Esophagus squamous epithelium (tissue), 5 donors: Measurements from ENCODE around the gene NIN. TPM values are rescaled to one million over a fixed set of nuclear protein-coding genes. Genes with fewer than 3 reads are reported as not detected.

ENCODE experiments used
- DNase-seq: peaks from one replicate; lab custom pipeline; 2025; lab: John Stamatoyannopoulos, UW
- H3K27ac ChIP-seq, 4 donors: fragments of 200-600 bp; sonication (generic); one replicate each; pipeline ENCODE4 v1.5.1; 2016 to 2019; ENCODE audit warnings: mild to moderate bottlenecking in 1 of 4
- H3K27me3 ChIP-seq, 4 donors: fragments of 200-600 bp; sonication (generic); 1 replicate in 3 of 4; 2 replicates in 1 of 4; pipeline versions ENCODE4 v1.5.1 to v1.6.0; 2017 to 2021; ENCODE audit warnings: antibody characterized with exemption in 1 of 4
- H3K36me3 ChIP-seq, 3 donors: fragments of 200-600 bp; sonication (generic); one replicate each; pipeline ENCODE4 v1.5.1; 2016 to 2019
- H3K4me1 ChIP-seq, 3 donors: fragments of 200-600 bp; sonication (generic); one replicate each; pipeline ENCODE4 v1.5.1; 2017 to 2019
- H3K4me3 ChIP-seq, 4 donors: fragments of 200-600 bp; sonication (generic); 1 replicate in 3 of 4; 2 replicates in 1 of 4; pipeline ENCODE4 v1.5.1; 2016 to 2019; ENCODE audit warnings: mild to moderate bottlenecking in 2 of 4, moderate library complexity in 1 of 4
- H3K9me3 ChIP-seq, 3 donors: fragments of 200-600 bp; sonication (generic); one replicate each; pipeline ENCODE4 v1.5.1; 2016 to 2019
- CTCF ChIP-seq, 6 experiments: fragments of 450-650 bp in 4 of 6; fragments of 200-600 bp in 2 of 6; sonication (generic) in 2 of 6; IDR thresholded peaks; one replicate each; pipeline ENCODE4 v1.5.1; 2016 to 2019; ENCODE audit warnings: antibody characterized with exemption in 6 of 6, mild to moderate bottlenecking in 4 of 6, moderate library complexity in 4 of 6
- POLR2A ChIP-seq, 4 donors: fragments of 450-650 bp; IDR thresholded peaks; one replicate each; pipeline ENCODE4 v1.6.1; 2017; ENCODE audit warnings: antibody characterized with exemption in 4 of 4, mild to moderate bottlenecking in 4 of 4, moderate library complexity in 3 of 4
- WGBS, 2 donors: methylation state at CpG; one replicate each; pipeline ENCODE4 v1.1.5; 2018; 5-methylcytosine and 5-hydroxymethylcytosine counted together
- intact Hi-C: fragments of 100-400 bp; cut with DNase I; formaldehyde crosslinking; loops from one replicate; pipeline ENCODE4 v1.15.0; 2022
- total RNA-seq, 4 donors: library from RNA; depleted of rRNA; stranded (reverse); fragments of >200 nt; gene quantifications; one replicate each; pipeline ENCODE4 v1.1.0, GENCODE V29; 2016
- donor health status: DM: yes; HTN: yes; CAD: no.

NIN gene
- total RNA-seq, 4 donors from 2014 or later = 12.2 to 36.8 (median 24.5) TPM

- intact Hi-C loops = no loop called here
- no peak for TF ChIP-seq CTCF (IDR thresholded peaks at IDR 0.05)
- Histone ChIP-seq H3K27me3 (peaks cover 0 to 64% (median 6%) of the 10 kb centered on the region in 4 donors), H3K9me3 (no peaks in the 10 kb centered on the region), H3K36me3 (no peaks in the 10 kb centered on the region), H3K27ac (no peak overlapping the region), H3K4me1 (peaks cover 0 to 10% (median 6%) of the 10 kb centered on the region in 3 donors), H3K4me3 (no peak overlapping the region)
- WGBS, 2 donors = 86 to 87% methylated on average over 5 of the region's 5 CpGs
- DNase-seq = no peak
These were observed 40.3 kb upstream of the NIN start for GRCh38 chr14:50871228-50871627.

GRCh38 chr14:50865391-50866076 is 34.6 kb upstream of the NIN start:
- 56 to 73% methylated on average over 11 of the region's 11 CpGs for WGBS, 2 donors
- intact Hi-C loops = no loop called here
- no peak for DNase-seq

GRCh38 chr14:50864946-50865345 is 34.0 kb upstream of the NIN start:
- H3K27me3 ChIP-seq = peaks cover 0 to 6% (median 0%) of the 10 kb centered on the region in 4 donors
- no peaks in the 10 kb centered on the region for H3K36me3 ChIP-seq
- H3K4me3 ChIP-seq = no peak overlapping the region
- no peak overlapping the region for H3K27ac ChIP-seq
- TF ChIP-seq POLR2A (IDR thresholded peaks at IDR 0.05) (no peak), CTCF (IDR thresholded peaks at IDR 0.05) (no peak)
- 84 to 89% methylated on average over 5 of the region's 5 CpGs for WGBS, 2 donors
- peaks cover 0 to 13% (median 0%) of the 10 kb centered on the region in 3 donors for H3K4me1 ChIP-seq
- intact Hi-C loops = no loop called here
- no peak for DNase-seq
- no peaks in the 10 kb centered on the region for H3K9me3 ChIP-seq

More at GRCh38 chr14:50865391-50866076, 34.6 kb upstream of the NIN start:
- peaks cover 0 to 7% (median 0%) of the 10 kb centered on the region in 3 donors for H3K4me1 ChIP-seq
- H3K9me3 ChIP-seq = no peaks in the 10 kb centered on the region
- H3K36me3 ChIP-seq = no peaks in the 10 kb centered on the region
- H3K4me3 ChIP-seq = no peak overlapping the region
- TF ChIP-seq CTCF (IDR thresholded peaks at IDR 0.05) = no peak
- no peak for TF ChIP-seq POLR2A (IDR thresholded peaks at IDR 0.05)
- no peak overlapping the region for H3K27ac ChIP-seq
- H3K27me3 ChIP-seq = peaks cover 0 to 12% (median 0%) of the 10 kb centered on the region in 4 donors

GRCh38 chr14:50864237-50864636 is 33.3 kb upstream of the NIN start:
- Histone ChIP-seq H3K4me3 (no peak overlapping the region), H3K4me1 (peaks cover 0 to 19% (median 4%) of the 10 kb centered on the region in 3 donors), H3K27me3 (no peaks in the 10 kb centered on the region), H3K36me3 (no peaks in the 10 kb centered on the region), H3K27ac (no peak overlapping the region), H3K9me3 (no peaks in the 10 kb centered on the region)
- TF ChIP-seq CTCF (IDR thresholded peaks at IDR 0.05) (no peak), POLR2A (IDR thresholded peaks at IDR 0.05) (no peak)
- intact Hi-C loops = no loop called here
- DNase-seq = no peak

- intact Hi-C loops = no loop called here
These were observed 31.1 kb upstream of the NIN start for GRCh38 chr14:50862036-50862570.

More at GRCh38 chr14:50862036-50862570, 31.1 kb upstream of the NIN start:
- H3K4me3 ChIP-seq = no peak overlapping the region
- TF ChIP-seq CTCF (IDR thresholded peaks at IDR 0.05) = no peak
- H3K4me1 ChIP-seq = peaks cover 0 to 21% (median 6%) of the 10 kb centered on the region in 3 donors
- no peak for DNase-seq
- H3K9me3 ChIP-seq = no peaks in the 10 kb centered on the region
- H3K27me3 ChIP-seq = no peaks in the 10 kb centered on the region
- H3K36me3 ChIP-seq = no peaks in the 10 kb centered on the region
- no peak overlapping the region for H3K27ac ChIP-seq
- 63 to 69% methylated on average over 4 of the region's 4 CpGs for WGBS, 2 donors
